Activated T-cell treated with anti-CD3 and anti-CD28 coated beads for 1 hour (primary cell): ENCODE measurements around the gene HNRNPH2.
A peak's percentile ranks its signal among the peaks of the same experiment; 100 is the strongest.

ENCODE experiments used
- DNase-seq: peaks from one replicate; pipeline ENCODE4 v3.0.0-alpha.2; 2020; ENCODE audit warnings: low read depth

Gene HNRNPH2

GRCh38 chrX:101407748-101408531, at the start of gene HNRNPH2, which contains the start of gene GLA:
TSS of gene HNRNPH2 (plus strand) at chrX:101408222. CDS start at chrX:101411989, 3,767 bp downstream.
TSS of gene GLA (minus strand) at chrX:101407925. CDS start at chrX:101407903, 22 bp downstream.
- DNase-seq, result peak; percentile 69

GRCh38 chrX:101359966-101360365, 48.1 kb upstream of the HNRNPH2 start:
- DNase-seq, result no peak

GRCh38 chrX:101360390-101360789, 47.6 kb upstream of the HNRNPH2 start:
- no peak for DNase-seq

GRCh38 chrX:101362116-101362515, 45.9 kb upstream of the HNRNPH2 start:
- DNase-seq, result no peak

GRCh38 chrX:101362757-101363156, 45.3 kb upstream of the HNRNPH2 start:
- no peak for DNase-seq

- no peak for DNase-seq
Observed at GRCh38 chrX:101365301-101365795, 42.7 kb upstream of the HNRNPH2 start.

GRCh38 chrX:101368800-101369199, 39.2 kb upstream of the HNRNPH2 start:
- no peak for DNase-seq

- DNase-seq, result no peak
Observed at GRCh38 chrX:101369687-101370086, 38.3 kb upstream of the HNRNPH2 start.

GRCh38 chrX:101370888-101371504, 37.0 kb upstream of the HNRNPH2 start:
- DNase-seq, result no peak

- no peak for DNase-seq
Observed at GRCh38 chrX:101377547-101377946, 30.5 kb upstream of the HNRNPH2 start.

- DNase-seq, result no peak
Observed at GRCh38 chrX:101383679-101384205, 24.3 kb upstream of the HNRNPH2 start.

GRCh38 chrX:101385026-101385684, 22.9 kb upstream of the HNRNPH2 start:
- DNase-seq, result no peak

- DNase-seq, result no peak
Observed at GRCh38 chrX:101385795-101386541, 22.1 kb upstream of the HNRNPH2 start, which contains the start of gene BTK. TSS of gene BTK (minus strand) at chrX:101386191. CDS start at chrX:101375284, 10,907 bp downstream.

- DNase-seq, result no peak
Observed at GRCh38 chrX:101386542-101386885, 21.5 kb upstream of the HNRNPH2 start.

GRCh38 chrX:101388604-101389003, 19.4 kb upstream of the HNRNPH2 start:
- no peak for DNase-seq

GRCh38 chrX:101390664-101391525, 17.1 kb upstream of the HNRNPH2 start, which contains the start of gene RPL36A:
TSS of gene RPL36A (plus strand) at chrX:101391011. CDS start at chrX:101391044, 33 bp downstream.
- peak; percentile 61 for DNase-seq

GRCh38 chrX:101391831-101392230, 16.2 kb upstream of the HNRNPH2 start:
- DNase-seq, result no peak

- no peak for DNase-seq
Observed at GRCh38 chrX:101393530-101394305, 14.3 kb upstream of the HNRNPH2 start.

- no peak for DNase-seq
Observed at GRCh38 chrX:101394372-101394771, 13.7 kb upstream of the HNRNPH2 start.

- no peak for DNase-seq
Observed at GRCh38 chrX:101395789-101396188, 12.2 kb upstream of the HNRNPH2 start.
